ENCODE results near the gene CRISP1. TPM values are rescaled to one million over a fixed set of nuclear protein-coding genes. Genes with fewer than 3 reads are reported as not detected.

CRISP1 gene
- total and polyA plus RNA-seq, 7 donors = not detected

- Histone ChIP-seq H3K36me3 (no peaks in the 10 kb centered on the region), H3K4me3 (no peak overlapping the region), H3K27ac (no peak overlapping the region), H3K27me3 (no peaks in the 10 kb centered on the region), H3K4me1 (no peaks in the 10 kb centered on the region), H3K9me3 (no peaks in the 10 kb centered on the region)
- intact Hi-C loops (cut with DNase I) = no loop called here
- TF ChIP-seq POLR2A (IDR thresholded peaks at IDR 0.05) (no peak), CTCF (IDR thresholded peaks at IDR 0.05) (no peak), POLR2AphosphoS5 (IDR thresholded peaks at IDR 0.05) (no peak), EP300 (IDR thresholded peaks at IDR 0.05) (no peak)
- DNase-seq = no peak
- WGBS, 2 donors = 82 to 89% methylated on average over 3 of the region's 3 CpGs
Measured at GRCh38 chr6:49835140-49835539, 31.2 kb downstream of the CRISP1 start.

GRCh38 chr6:49833386-49833785, 32.9 kb downstream of the CRISP1 start:
- DNase-seq = no peak
- 66 to 87% methylated on average over 1 of the region's 1 CpG for WGBS, 2 donors
- H3K36me3 ChIP-seq = no peaks in the 10 kb centered on the region
- H3K4me1 ChIP-seq = no peaks in the 10 kb centered on the region
- H3K9me3 ChIP-seq = no peaks in the 10 kb centered on the region
- H3K27ac ChIP-seq = no peak overlapping the region
- TF ChIP-seq POLR2A (IDR thresholded peaks at IDR 0.05) = no peak
- no peak for TF ChIP-seq CTCF (IDR thresholded peaks at IDR 0.05)
- TF ChIP-seq EP300 (IDR thresholded peaks at IDR 0.05) = no peak
- TF ChIP-seq POLR2AphosphoS5 (IDR thresholded peaks at IDR 0.05) = no peak
- intact Hi-C loops (cut with DNase I) = no loop called here
- no peaks in the 10 kb centered on the region for H3K27me3 ChIP-seq
- H3K4me3 ChIP-seq = no peak overlapping the region

- intact Hi-C loops (cut with DNase I) = no loop called here
- no peak for DNase-seq
- no peak overlapping the region for H3K27ac ChIP-seq
- no peak overlapping the region for H3K4me3 ChIP-seq
- TF ChIP-seq POLR2A (IDR thresholded peaks at IDR 0.05) = no peak
- no peak for TF ChIP-seq CTCF (IDR thresholded peaks at IDR 0.05)
- no peak for TF ChIP-seq EP300 (IDR thresholded peaks at IDR 0.05)
- no peak for TF ChIP-seq POLR2AphosphoS5 (IDR thresholded peaks at IDR 0.05)
- H3K9me3 ChIP-seq = no peaks in the 10 kb centered on the region
- no peaks in the 10 kb centered on the region for H3K36me3 ChIP-seq
- no peaks in the 10 kb centered on the region for H3K27me3 ChIP-seq
- no peaks in the 10 kb centered on the region for H3K4me1 ChIP-seq
- 23 to 34% methylated on average over 5 of the region's 5 CpGs for WGBS, 2 donors
Measured at GRCh38 chr6:49826743-49827406, 39.5 kb downstream of the CRISP1 start.

- no peak for TF ChIP-seq CTCF (IDR thresholded peaks at IDR 0.05)
- no peak for TF ChIP-seq POLR2A (IDR thresholded peaks at IDR 0.05)
- no peak for TF ChIP-seq POLR2AphosphoS5 (IDR thresholded peaks at IDR 0.05)
- no peak for TF ChIP-seq EP300 (IDR thresholded peaks at IDR 0.05)
- H3K27ac ChIP-seq = no peak overlapping the region
- DNase-seq = no peak
- no peaks in the 10 kb centered on the region for H3K9me3 ChIP-seq
- WGBS, 2 donors = 31 to 73% methylated on average over 2 of the region's 2 CpGs
- H3K36me3 ChIP-seq = no peaks in the 10 kb centered on the region
- intact Hi-C loops (cut with DNase I) = no loop called here
- no peaks in the 10 kb centered on the region for H3K27me3 ChIP-seq
- H3K4me3 ChIP-seq = no peak overlapping the region
- H3K4me1 ChIP-seq = no peaks in the 10 kb centered on the region
Measured at GRCh38 chr6:49815166-49815565, 51.2 kb downstream of the CRISP1 start.

DNA sequence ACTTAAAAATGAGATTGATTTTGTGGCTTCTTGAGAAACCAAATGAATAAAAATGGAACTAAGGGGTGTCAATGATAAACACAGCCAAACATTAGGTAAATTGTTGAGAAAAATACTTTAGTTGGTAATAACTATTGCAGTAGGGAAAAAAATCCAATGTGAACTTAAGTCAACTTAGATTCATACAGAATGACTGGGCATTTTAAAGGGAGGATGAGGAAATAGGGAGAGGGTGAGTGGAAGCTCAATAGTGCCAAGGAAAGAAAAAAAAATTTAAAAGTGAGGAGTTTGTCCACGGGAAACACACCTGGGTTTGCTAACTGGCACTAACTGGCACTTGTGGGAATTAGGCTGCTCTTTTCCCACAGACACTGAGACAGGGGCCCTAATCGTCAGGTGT, 53.1 kb downstream of the CRISP1 start:
- no peaks in the 10 kb centered on the region for H3K36me3 ChIP-seq
- H3K4me1 ChIP-seq = no peaks in the 10 kb centered on the region
- H3K27ac ChIP-seq = no peak overlapping the region
- H3K9me3 ChIP-seq = no peaks in the 10 kb centered on the region
- DNase-seq = no peak
- TF ChIP-seq CTCF (IDR thresholded peaks at IDR 0.05) (no peak), POLR2AphosphoS5 (IDR thresholded peaks at IDR 0.05) (no peak), EP300 (IDR thresholded peaks at IDR 0.05) (no peak), POLR2A (IDR thresholded peaks at IDR 0.05) (no peak)
- H3K27me3 ChIP-seq = no peaks in the 10 kb centered on the region
- 63 to 82% methylated on average over 2 of the region's 2 CpGs for WGBS, 2 donors
- intact Hi-C loops (cut with DNase I) = no loop called here
- no peak overlapping the region for H3K4me3 ChIP-seq

Measured in sigmoid colon (tissue), 7 donors.